Activated CD4-positive, CD25-positive, alpha-beta regulatory T cell treated with anti-CD3 and anti-CD28 coated beads, Interleukin-2, amount 50 U/mL, for 72 hours (primary cell): Measurements from ENCODE around the gene IRAK1.

ENCODE experiments used
- DNase-seq: peaks from one replicate; pipeline ENCODE4 v3.0.0; 2021

Gene IRAK1

DNA sequence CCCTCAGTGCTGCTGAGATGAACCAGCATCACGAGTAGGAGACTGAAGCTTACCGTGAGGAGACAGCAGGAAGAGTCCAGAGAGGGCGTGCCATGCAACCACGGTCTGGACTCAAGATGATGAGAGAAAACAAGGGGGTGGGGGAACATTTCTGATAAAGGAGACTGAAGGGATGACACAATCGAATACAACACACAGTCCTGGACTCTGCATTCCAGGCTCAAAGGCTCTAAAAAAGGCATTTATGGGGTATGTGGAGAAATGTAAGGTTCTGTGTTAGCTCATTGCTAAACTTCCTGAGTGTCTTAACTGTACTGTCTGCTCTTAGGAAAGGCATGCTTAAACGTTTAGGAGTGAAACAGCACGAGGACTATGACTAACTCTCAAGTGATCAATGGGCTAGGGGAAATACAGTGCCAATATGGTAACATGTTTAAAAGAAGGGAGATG lies 20.6 kb upstream of the IRAK1 start:
- DNase-seq: no peak

DNA sequence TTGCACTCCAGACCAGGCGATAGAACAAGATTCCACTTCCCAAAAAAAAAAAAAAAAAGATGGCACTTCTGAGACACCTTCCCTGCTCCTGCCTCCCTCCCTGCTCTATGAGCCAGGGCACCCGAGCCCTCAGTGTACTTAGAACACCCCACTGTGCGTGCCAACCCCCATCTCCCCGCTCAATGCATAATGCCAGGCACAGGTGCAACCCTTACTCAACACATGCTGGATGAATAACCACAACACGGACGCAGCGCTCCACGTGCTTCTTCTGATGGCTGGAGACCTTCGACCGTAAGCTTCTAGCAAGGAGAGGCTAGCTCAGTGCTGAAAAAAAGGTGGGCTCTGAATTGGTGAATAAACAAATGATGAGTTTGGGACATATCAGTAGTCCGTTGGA lies 19.9 kb upstream of the IRAK1 start:
- DNase-seq: no peak

DNA sequence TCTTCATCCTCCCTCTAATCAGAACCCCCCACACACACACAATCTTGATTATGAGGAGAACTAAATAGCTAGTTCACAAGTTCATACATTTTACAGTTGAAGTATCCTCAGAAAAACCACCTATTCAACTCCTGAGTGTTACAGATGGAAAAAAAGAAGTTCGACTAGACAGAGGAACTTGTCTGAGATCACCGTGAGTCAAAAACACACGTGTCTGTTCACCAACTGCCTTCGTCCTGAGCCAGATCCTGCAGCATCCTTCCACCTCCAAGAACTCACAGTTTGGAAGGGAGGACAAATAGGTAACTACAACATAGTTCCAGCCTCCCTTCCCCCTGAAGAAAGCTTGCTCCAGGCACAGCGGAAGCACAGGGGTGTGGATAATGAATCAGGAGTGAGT lies 19.0 kb upstream of the IRAK1 start:
- DNase-seq: no peak

DNA sequence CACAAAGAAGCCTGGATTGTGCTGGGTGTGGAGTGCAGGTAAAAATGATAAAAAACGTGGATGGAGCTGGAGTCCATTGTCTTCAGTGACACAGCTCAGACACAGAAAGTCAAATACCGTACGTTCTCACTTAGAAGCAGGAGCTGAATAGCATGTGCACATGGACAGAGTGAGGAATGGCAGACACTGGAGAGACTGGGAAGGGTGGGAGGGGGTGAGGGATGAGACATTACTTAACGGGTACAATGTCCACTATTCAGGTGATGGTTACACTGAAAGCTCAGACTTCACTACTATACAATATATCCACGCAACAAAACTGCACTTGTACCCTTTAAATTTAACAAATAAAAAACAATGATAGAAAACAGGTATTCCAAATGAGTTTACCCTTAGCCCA lies 18.1 kb upstream of the IRAK1 start:
- no peak for DNase-seq

DNA sequence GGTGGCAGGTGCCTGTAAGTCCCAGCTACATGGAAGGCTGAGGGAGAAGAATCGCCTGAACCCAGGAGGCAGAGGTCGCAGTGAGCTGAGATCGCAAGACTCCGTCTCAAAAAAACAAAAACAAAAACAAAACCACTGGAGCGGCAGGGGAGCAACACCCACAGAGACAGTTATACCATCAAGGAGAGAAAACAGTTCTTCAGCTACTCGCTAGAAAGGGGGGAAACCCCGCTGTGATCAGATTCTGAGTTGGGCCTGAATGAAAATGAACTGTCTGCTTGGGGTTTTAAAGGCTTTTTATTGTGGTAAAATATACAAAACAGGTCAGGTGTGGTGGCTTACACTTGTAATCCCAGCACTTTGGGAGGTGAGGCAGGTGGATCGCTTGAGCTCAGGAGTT lies 16.8 kb upstream of the IRAK1 start:
- no peak for DNase-seq

DNA sequence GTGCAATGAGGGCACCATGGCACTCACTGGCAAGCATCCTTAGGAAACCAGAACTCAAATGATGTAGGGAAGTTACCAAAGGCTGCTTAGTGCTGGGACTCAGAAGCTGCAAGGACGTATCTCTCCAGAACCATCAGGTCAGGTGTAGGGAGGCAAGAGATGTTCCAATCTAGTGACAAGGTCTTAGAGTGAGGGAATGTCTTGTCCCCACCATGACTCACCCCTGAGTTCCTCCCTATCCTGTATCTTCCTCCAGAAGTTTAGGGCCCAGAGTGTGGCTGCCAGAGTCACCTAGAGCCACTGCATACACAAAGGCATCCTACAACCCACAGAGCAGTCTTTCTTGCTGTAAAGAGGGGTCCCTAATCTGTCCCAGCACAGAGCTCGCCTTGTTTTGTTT lies 14.1 kb upstream of the IRAK1 start:
- no peak for DNase-seq

DNA sequence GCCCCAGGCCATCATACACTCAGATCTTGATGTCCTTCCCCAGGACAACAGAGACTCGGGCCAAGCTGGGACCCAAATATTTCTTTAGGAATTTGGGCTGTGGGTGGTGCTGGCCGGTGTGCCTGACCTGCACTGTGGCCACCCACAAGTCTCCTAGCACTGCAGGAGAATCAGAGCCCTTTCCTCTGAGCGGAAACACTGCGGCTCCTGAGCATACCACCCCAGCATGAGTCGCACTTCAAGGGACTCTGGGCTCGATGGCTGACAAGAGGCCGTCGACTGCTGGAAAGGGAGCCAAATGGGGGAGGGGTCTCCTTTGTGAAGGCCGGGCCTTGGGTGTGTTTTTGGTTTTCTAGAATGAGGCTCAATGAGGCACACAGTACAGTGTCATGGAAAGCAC lies 13.0 kb upstream of the IRAK1 start:
- no peak for DNase-seq

DNA sequence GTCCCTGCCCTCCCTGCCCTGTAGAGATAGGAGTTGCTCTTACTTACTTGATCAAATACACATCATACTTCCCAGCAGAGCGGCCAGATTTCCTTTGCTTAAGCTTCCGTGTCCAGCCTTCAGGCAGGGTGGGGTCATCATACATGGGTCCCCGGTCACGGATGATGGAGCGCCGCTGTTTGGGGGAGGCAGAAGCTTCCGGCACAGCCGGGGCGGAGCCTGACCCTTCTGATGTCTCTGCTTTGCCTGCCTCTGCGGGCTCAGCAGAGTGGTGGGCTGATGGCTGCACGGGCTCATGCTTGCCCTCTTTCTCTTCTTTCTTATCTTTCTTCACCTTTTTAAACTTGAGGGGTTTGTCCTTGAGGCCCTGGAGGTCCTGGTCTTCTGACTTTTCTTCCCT lies 12.5 kb upstream of the IRAK1 start:
- DNase-seq: no peak

DNA sequence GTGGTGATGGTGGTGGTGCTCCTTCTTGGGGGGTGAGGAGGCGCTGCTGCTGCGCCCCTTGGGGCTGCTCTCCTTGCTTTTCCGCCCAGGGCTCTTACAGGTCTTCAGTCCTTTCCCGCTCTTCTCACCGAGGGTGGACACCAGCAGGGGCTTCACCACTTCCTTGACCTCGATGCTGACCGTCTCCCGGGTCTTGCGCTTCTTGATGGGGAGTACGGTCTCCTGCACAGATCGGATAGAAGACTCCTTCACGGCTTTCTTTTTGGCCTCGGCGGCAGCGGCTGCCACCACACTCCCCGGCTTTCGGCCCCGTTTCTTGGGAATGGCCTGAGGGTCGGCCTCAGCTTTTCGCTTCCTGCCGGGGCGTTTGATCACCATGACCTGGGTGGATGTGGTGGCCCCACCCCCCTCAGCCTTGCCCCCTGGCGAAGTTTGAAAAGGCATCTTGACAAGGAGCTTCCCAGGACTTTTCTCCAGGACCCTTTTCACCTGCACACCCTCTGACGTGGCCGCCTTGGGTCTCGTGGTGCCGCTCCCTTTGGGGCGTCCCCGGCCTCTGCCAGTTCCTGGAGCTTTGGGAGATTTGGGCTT lies 11.1 kb upstream of the IRAK1 start:
- DNase-seq: no peak

DNA sequence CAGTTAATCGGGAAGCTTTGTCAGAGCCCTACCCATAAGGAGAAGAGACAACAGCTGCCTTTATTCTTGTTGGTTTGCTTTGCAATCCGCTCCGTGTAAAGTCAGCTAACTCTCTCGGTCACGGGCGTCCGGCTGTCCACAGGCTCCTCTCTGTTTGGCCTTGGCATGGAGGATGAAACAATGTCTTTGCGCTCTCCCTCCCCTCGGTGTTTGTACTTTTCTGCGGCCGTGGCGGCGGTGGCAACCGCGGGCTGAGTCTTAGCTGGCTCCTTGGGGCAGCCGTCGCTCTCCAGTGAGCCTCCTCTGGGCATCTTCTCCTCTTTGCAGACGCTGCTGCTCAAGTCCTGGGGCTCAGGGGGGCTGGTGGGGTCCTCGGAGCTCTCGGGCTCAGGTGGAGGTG lies 10.6 kb upstream of the IRAK1 start:
- DNase-seq: no peak

DNA sequence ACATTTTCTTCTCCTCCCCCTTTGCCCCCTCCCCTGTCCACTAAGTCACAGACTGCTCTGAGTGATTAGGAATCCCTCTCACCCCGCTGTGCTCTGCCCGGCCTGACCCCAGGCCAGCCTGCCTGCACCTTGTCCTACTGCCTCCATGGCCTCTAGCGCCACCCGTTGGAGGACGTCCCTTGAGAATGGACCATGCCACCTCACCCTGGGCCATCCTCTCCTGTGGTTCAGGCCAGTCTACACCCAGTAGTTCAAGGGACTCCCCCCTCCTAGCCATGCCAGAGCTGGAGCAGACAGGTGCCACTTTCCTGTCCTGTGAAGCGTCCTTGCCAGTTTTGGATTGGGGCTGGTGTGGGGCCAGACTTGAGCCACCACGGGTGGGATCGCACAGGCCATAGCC lies 9.7 kb upstream of the IRAK1 start:
- DNase-seq: no peak

DNA sequence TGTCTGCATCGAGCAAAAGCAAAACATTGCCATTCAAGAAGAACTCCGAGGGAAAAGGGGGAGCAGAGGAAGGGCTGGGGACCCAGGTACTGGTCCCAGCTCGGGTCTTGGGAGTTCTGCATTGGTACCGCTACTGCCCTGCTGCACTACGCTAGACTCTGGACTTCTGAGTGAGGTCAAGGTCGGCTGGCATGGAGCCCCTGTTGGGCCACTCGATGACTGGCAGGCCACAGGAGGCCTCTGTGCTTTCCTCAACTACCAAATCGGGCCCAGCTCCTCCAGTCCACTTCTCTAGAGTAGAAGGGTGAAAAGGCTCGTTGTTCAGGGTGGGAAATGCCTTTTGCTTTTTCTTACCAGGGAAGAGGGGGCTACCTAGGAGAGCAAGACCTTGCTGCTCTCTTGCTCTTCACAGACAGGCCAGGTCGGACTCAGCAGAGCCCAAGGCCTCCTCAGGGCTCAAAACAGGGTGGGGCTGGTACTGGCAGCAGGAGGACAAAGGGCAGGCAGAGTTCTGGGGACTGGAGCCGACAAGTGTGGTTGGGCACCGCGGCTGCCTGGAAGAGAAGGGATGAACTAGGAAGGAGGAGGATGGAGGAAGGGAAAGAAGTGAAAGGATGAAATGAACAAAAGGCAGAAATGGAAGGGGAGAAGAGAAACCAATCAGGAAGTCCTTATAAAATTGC lies 8.9 kb upstream of the IRAK1 start:
- DNase-seq: no peak

DNA sequence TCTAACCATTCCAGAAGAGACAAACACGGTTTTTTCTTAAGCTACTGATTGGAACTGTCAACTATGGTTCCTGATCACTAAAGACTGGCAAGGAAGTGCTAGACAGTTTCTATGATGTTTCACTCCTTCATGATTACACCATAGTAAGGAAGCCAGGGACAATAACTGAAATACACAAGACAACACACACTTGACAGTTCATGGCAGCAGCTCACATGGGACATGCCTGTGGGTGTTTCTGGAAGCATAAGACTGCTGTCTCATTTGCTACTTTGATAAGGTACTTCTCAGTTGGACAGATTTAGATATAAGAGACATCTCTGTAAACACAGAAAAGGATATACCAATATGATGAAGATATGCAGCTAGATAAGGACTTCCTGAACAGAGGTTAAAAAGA lies 8.3 kb upstream of the IRAK1 start:
- DNase-seq: no peak

DNA sequence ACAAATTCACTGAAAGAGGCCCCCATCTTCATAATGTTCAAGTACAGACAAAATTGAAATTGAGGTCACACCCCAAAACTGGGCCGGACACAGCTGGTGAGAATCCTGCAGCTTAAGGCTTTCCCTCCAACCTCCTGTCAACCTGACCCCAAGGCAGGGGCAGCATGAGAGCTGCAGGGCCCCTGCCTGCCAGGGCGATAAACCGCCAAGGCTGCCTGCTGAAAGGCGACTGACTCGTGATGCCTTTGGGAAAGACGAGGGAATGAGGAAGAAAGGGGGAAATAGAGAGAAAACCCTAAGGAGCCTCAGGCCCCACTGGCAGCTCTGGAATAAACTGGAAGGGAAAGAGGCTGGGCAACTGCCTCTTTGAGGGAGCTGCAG lies 7.3 kb upstream of the IRAK1 start:
- no peak for DNase-seq

DNA sequence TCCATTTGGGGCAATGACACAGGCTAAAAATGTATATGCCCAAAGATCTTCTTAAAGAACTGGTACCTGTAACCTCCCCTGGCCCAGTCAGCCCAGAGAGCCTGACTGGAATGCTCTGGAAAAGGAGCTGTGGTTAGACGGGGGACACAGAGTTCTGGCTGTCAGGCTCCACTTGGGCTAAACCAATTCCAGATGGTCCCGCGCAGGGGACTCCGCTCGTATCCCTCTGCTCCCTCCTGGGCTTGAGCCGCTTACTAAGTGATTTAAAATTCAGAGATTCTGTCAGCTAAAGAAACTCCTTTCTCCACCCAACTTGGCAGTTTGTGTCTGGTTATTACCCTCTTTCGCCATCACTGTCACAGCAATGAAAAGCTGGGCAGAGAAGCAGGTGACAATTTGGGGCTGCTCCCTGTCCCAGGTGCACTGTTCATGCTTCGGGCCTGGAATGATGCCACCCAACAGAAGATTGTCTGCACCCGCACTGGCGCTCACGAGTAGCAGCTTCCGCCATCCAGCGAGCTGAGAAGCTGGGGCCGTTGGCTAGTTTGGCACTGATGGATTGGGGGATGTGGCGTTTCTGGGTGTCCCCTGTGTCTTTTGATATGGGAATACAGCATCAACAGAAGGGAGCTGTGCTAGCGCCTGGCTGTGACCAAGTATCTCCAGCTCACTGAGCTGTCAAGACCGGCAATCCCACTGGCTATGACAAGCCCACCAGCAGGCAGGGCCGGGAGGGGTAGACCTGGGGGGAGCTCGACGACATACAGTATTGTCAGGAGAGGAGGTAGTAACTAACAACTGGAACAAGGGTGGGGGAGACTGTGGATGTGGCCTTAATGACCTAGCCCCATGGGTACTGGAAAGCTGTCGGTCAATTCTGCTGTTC lies 6.7 kb upstream of the IRAK1 start:
- no peak for DNase-seq

DNA sequence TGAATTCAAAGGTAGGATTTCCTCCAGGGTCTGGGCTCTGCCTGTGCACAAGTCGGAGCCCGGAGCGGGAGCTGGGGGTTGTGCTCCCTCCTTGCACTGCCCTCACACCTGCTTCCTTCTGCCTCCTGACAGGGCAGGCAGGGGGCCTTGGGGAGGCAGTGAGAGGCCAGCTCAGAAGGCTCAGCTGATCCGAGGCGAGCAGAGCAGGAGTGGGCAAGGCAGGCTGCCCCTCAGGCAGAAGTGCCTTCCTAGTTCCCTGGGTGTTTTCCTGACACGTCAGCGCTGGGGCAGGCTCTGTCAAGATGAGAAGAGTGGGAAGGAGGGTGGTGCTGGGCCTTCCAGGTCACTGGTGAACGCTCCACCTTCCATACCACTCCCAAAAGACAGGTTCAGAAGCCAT lies 5.5 kb upstream of the IRAK1 start:
- no peak for DNase-seq

DNA sequence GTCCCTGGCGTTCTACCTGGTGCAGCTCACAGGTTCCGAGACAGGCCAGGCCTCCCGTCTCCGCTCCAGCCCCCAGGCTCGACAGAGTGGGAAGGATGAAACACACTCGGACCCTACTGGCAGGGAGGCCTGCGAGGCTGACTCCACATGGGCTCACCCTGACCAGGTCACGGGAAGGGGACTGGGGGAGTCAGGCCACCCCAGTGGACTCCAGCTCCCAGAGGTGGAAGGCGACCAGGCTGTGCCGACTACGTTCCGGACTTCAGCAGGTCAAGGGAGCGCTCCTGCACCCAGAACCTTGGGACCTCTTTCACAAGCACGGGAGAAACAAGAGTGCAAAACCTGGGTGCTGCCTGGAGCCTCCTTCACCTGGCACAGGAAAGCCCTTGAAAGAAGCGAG lies 4.6 kb upstream of the IRAK1 start:
- no peak for DNase-seq

DNA sequence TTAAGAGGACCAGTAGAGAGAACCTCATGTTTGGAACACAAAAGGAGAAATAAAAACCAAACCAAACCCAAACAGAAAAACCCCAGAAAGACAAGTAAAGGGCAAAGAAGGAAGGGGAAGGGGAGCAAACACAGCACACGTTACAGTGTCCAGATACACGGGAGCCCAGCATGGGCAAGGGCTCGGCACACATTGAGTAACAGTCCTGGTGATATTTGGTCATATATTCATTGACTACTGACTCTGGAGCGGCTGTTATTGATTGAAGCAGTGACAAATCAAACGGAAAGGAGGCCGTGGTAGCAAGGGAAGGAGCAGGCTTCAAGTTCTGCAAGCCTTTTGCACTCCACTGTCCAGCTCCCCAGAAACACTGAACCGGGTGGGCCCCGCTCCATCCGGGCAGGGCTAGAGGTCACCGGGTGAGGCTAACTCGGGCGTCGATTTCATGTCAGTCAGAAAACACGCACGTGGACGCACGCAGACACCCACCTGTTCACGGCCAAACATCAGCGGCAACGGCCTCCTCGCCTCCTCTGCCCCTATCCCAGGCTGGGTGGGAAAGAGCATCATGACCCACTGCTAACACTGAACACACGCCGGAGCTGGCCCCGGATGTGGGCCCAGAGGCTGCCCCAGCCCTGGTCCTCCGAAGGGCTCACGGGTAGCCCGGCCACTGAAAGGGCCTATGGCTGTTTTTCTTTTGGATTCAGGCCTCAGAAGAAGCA lies 3.7 kb upstream of the IRAK1 start:
- no peak for DNase-seq

DNA sequence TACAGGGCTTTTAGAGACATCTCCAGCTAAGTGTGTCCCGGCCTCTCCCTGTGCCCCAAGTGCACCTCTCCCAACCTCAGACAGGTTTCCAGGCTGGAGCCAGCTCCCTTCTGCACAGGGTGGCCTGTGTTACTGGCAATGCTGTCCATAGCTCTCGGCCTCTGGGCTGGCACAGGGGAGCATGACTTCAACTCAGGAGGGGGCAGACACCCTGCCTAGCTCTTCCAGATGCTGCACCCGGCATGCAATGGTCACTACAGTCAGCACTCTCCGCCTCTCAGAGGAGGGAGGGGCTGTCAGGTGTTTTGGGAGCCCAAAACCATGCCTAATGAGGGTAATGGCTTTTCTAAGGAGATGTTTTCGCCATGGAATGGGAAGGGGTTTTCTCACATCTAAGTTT lies 2.4 kb upstream of the IRAK1 start:
- no peak for DNase-seq

DNA sequence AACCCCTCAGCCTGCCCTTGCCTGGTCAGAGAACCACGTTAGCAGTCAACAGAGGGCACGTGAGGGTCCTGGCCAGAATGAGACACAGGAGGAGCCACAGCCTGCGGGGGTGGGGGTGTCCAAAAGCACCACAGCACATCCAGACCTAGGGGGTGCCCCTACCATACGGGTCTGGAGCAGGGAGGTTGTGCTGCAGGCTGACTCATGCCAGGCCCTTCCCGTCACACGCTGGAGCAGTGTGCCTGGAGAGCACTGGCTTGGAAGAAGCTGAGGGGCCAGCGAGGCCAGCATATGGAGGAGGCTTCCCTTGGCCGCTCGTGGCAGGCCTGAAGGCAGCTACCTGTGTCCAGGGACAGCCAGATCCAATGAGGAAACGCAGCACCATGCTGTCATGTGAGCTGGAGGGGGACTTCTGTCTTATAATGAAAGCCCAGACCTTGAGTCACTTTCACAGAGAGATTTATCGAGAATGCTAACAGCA lies 1.5 kb upstream of the IRAK1 start:
- DNase-seq: no peak

DNA sequence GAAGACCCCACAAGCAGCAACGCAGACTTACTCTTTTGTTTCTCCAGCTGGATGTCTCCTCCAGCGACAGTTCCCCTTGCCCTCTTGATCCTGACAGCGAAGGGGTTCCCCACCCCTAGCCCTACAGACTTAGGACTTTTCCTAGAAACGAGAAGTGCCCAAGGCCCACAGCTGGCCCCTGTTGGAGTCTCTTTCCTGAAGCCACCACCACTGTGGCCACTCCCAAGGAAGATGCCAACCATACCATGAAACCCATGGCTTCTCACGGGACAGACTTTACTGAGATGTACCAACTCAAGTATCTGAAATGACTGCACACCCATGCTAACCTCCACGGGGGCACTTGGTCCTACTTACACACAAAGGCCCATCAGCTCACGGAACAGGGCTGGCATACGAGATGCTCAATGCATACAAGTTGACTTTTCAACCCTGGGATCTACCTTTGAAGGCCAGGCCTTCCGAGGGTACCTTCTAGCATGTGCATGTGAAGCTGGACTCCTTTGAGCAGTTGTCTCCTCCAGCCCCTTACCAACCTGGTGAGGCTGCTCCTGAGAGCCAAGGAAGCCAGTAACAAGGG lies 924 bp upstream of the IRAK1 start:
- no peak for DNase-seq

DNA sequence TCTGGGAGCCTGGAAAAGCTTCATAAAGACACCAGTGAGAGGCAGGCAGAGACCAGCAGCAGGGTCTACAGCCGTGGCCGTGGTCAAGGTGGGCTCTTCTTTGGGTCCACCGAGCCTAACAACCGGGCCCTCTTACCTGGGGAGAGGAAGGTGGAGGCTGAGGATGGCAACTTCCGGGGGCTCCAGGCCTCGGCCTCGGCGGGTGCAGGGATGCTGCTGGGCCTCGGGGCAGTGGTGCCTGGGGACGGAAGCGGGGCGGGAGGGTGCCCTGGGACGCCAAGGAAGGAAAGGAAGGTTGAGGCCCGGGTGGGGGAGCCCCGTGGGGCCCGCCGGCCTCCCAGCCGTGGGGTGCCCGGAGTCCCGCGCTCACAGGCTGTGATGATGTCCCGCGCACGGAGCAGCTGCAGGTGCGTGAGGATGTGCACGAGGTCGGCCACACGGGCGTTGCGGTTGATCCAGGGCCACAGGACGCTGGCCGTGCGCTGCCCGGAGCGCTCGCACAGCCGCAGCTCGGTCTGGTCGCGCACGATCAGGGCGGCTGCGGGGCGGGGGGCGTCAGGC lies 561 bp downstream of the IRAK1 start:
- no peak for DNase-seq
